ENCODE results near the gene EXOC1.
"Not testable (repeated sequence)": the region's sequence is repeated elsewhere in the genome, so short reads cannot be mapped to it uniquely, and the experiment has no call there.

The EXOC1 gene, protein sequence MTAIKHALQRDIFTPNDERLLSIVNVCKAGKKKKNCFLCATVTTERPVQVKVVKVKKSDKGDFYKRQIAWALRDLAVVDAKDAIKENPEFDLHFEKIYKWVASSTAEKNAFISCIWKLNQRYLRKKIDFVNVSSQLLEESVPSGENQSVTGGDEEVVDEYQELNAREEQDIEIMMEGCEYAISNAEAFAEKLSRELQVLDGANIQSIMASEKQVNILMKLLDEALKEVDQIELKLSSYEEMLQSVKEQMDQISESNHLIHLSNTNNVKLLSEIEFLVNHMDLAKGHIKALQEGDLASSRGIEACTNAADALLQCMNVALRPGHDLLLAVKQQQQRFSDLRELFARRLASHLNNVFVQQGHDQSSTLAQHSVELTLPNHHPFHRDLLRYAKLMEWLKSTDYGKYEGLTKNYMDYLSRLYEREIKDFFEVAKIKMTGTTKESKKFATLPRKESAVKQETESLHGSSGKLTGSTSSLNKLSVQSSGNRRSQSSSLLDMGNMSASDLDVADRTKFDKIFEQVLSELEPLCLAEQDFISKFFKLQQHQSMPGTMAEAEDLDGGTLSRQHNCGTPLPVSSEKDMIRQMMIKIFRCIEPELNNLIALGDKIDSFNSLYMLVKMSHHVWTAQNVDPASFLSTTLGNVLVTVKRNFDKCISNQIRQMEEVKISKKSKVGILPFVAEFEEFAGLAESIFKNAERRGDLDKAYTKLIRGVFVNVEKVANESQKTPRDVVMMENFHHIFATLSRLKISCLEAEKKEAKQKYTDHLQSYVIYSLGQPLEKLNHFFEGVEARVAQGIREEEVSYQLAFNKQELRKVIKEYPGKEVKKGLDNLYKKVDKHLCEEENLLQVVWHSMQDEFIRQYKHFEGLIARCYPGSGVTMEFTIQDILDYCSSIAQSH

DNA sequence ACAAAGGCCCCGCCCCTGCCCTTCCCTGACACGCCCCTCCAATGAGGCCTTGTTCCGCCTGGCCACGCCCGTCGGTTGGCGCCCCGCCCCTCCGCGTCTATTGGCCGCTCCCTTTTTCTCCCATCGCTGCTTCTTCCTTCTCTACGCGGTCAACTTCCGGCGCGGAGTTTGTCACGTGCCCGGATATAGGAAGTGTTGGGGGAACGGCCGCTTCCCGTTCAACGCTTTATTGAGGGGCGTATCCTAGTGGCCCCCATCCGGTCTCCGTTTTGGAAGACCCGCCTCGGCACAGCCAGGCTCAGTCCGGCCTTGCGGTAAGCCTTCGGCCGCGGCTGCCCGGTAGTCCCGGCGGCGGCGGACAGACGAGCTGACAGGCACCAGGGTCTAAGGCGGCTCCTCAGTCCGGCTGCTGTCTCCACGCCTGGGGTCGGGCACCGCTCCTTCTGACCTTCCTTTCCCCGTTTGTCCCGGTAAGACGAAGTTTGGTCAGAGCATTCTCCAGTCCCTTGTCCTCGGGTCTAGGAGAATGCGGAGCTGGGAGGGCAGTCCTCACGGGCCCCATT is at the start of gene EXOC1:
TSS of gene EXOC1 (plus strand) at position 165 of the 563 bp plus-strand sequence. CDS start 4,676 bp downstream, outside the sequence.
- peak; percentile 95 to 99 for DNase-seq

DNA sequence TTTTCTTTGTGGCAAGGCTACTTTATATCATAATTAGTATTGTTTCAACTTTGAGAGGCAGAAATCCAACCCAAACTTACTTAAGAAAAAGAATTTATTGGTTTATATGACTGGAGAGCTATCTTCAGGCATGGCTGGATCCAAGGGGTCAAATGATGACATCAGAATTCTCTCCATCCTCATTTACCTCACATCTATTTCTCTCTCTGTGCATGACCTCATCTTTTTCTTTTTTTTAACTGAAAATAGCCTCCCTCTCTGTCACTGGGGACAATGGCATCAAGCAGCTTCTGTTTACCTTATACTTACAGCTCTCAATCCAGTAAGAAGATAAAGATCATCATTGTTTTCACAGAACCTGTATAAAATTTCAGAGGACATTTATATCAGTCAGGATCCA is 45.9 kb upstream of the EXOC1 start:
- DNase-seq, result no peak

DNA sequence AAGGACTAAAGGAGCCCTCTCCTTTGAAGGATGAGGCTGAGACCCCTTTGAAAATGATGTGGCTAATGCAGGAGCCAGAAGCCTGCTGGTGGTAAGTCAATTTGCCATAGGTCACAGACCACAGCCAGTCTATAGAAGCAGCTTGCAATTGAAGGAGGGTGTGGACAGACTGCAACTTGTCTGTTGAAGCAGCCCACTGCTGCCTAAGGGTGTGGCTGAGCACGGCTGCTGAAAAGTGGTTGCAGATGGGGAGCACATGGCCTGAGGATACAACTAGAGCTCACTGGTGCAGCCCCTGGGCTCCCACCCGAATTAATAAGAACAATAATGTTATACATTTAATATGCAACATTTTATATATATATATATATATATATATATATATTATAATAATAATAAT is 45.3 kb upstream of the EXOC1 start:
- no peak for DNase-seq

DNA sequence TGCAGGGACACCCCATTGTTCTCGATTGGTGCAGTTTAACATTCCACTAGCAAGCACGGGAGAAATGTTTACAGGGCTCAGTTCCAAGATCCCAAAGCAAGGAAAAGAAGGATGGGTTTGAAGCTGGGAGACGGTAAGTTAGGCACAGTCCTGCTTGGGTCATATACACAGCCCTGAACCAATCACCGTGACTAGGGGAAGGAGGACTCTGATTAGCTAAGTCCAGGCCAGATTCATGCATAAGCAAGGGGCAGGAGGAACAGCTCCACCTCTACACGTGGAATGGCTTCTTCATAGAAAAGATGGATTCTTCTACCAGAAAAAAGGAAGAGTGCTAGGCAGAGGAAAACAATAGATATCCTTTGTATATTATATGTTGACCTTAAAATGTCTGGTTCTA is 44.8 kb upstream of the EXOC1 start:
- no peak for DNase-seq

DNA sequence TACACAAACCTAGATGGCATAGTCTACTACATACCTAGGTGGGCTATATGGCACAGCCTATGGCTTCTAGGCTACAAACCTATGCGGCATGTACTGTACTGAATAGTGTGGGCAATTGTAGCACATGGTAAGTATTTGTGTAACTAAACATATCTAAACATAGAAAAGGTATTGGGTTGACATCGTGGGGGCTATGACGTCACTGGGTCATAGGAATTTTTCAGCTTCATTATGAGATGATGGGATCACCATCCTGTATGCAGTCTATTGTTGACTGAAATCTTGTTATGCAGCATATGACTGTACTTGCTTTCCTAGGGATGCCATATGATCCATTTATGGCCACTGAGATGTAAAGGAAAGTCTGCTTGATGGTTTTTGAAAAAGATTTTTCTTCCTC is 35.8 kb upstream of the EXOC1 start:
- no peak for DNase-seq

DNA sequence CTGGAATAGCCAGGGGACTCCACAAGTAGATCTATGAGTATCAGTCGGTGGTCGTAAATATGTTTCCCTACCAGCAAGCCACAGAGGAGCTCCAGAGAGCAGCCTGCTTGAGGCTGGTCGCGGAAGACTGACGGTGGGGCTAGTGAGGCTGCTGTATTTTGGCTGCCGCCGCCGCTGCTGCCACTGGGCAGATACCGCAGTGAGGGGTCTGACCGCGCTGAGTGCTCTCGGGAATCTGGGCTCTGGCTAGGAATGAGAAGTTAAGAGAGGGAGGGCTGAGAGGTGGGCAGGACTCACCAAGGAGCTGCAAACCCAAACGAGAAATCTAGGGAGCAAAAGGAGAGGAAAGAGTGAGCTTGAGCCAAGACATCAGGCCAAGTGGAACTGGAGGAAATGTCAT is 33.8 kb upstream of the EXOC1 start, which contains the start of gene EXOC1L:
TSS of gene EXOC1L (plus strand) at position 157 of the 400 bp plus-strand sequence. CDS start at position 394, 237 bp downstream.
- DNase-seq, result no peak

DNA sequence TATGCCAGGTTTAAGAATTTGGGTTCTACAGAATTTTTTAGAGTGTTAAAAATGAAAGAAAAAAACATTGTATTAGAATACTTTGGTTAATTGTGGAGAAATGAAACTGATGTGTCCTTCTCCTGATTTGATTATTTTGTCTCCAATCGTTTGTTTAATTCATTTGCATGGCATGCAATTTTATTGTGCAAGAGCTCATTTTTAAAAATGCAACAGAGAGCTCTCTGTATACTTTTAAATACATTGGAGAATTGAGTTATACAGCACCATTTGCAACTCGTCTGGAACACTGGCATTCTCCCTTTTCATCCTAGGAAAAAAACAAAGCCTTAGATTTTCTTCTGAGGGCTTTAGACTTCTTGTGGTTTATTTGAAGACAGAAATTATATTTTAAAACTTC is 33.2 kb upstream of the EXOC1 start:
- no peak for DNase-seq

DNA sequence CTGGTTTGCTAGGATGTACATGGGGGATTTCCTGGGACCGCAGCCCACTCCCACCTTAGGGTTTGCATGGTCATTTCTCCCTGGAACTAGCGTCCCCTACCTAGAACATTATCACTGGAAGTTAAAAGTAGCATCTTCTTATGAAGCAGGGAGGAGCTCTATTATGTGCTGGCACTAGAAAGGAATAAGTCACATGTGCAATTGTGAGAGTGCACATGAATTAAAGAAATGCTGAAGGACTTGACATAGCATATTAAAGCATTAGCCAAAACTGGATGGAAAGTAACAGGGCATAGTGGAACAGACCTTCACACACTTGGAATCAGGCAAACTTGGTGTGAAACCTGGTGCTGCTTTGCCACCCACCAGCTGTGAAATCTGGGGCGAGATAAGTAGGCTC is 31.1 kb upstream of the EXOC1 start:
- DNase-seq, result no peak

DNA sequence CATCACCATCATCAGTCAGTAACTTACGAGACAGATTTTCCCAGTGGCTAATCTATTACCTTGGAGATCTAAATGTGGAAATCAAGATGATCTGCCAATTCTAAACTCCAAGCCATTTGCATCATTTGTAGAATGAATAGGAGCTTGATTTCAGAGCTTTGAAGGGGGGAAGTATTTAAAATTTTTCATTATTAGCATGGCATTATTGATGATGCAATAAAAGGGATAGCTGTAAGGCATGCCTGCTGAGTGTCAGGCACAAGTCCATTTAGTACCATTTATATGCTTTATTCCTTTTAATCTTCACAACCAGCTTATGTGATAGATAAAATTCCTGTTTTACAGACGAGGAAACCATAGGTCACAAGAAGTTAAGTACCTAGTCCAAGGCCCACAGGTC is 28.6 kb upstream of the EXOC1 start:
- no peak for DNase-seq

DNA sequence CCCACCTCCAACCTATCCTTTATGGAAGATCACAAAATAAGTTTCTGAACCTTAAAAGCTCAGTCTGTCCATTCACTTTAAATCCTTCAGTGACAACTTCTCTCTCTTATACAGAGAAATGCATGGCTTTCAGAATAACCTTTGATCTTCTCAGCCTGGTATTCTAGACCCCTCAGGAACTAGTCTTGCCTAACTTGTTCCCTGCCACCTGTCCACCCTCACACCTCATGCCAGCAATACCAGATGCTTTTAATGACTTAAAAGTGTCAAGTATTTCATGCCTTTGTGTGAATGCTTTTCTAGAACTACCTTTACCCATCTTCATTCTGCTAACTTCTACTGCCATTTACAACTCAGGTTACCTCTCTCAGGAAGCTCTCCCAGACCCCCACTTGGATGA is 26.5 kb upstream of the EXOC1 start:
- no peak for DNase-seq

DNA sequence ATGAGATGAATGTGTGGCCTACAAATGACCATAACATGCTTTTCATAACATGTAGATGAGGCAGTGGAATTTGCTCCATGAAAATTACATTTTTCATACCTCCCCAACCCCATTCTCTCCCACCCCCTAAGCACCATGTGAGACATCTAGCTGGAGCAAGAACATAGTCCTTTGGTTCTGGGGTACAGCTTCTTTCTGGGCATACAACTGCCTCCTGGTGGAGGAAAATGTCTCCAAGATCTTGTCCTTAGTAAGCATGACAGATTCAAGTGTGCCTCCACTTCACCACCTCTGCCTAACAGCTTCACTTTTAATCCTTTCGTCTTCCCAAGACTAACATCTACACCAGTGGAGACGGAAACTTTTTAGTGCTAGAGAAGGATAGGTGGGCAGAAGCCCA is 25.9 kb upstream of the EXOC1 start:
- no peak for DNase-seq

DNA sequence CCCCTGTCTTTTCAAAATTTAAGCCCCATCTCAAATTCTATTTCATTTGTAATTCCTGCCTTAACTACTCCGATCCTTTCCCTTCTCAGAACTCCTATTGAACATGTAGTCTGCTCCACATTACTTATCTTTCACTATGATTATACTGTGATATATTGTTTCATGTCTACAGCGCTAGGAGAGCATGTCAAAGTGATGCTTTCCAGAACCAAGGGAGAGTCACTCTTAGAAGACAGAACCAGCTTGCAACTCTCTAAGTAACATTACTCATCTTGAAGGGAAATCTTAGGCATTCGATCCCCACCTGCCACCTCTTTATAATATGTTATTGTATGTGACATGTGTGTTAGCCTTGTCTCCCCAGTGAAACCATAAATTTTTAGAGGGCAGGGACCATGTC is 23.4 kb upstream of the EXOC1 start:
- DNase-seq, result no peak

DNA sequence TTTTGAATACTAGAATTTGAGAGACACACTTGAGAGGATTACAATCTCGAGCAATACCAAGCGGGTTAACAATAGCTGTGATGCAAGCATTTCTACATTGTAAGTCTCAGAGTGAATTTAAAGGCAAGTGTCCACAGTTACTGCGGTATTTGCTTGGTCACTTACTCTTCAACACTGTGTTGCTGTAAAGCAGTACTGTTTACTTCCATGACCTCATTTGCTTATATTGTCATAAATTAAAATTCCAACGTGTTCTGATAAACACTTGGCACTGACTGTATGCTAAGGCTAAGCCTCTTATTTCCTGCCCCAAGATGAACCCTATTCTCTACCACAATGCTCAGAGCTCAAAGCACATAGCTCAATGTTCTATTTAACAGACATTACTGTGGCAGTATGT is 22.7 kb upstream of the EXOC1 start:
- DNase-seq, result no peak

DNA sequence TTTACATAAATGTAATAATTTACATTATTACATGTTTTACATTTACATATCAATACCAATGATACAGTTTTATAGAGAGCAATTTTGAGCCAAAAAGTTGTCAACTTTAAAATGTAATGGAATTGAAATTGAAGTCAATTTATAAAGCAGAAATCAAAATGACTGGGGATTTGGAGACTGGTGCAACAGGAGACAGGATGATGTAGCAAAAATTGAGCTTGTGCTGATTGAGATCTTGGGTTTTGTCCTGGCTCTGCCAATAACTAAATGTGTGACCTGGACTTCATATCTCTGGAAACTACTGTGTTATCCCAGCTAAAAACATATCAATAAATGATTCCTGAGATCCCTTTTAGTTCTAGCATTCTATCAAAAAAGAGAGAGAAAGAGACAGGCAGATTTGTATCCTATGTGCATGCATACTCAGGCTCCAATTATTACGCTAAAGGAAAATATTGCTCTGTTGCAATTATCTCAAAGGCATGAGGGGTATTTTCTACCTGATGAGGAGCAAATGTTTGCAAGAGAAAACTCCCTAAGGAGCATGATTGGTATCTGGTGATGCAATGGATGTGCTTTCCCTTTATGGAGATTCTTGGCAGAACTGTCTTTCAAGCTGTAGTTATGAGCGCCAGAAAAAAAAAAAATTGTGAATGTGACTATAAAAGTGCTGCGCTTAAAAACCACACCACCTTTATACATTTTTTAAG is 19.2 kb upstream of the EXOC1 start:
- DNase-seq, result no peak

DNA sequence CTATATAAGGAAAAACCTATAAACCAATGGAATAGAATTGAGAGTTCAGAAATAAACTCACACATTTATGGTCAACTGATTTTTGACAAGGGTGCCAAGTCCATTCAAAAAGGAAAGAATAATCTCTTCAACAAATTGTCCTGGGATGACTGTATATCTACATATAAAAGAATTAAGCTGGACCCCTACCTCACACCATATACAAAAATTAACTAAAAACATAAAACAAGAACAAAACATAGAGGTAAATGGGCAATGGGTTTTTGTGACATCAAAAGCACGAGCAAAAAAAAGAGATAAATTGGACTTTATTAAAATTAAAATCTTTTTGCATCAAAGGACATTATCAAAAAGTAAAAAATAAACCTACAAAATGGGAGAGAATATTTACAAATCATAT is 15.5 kb upstream of the EXOC1 start:
- no peak for DNase-seq

DNA sequence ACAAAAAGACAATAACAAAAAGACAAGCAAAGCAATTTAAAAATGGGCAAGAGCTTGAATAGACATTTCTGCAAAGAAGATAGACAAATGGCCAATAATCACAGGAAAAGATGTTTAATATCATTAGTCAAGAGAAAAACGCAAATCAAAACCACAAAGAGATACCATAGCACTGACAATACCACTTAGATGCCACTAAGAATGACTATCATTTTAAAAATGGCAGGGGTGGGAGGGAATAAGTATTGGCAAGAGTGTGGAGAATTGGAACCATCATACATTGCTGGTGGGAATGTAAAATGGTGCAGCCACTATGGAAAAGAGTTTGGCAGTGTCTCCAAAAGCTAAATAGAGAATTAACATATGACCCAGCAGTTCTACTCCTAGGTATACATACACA is 15.1 kb upstream of the EXOC1 start:
- DNase-seq, result no peak

DNA sequence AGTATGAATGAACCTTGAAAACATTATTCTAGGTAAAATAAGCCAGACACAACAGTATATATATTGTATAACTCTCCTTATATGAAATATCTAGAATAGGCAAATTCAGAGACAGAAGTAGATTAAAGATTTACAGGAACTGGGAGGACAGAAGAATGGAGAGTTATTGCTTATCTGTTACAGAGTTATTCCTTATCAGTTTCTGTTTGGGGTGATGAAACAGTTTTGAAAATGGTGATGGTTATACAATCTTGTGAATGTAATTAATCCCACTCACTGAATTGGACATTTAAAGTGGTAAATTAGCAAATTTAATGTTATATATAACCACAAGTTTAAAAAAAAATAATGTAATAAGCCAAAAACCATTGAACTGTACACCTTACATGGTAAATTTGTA is 14.5 kb upstream of the EXOC1 start:
- DNase-seq, result no peak

DNA sequence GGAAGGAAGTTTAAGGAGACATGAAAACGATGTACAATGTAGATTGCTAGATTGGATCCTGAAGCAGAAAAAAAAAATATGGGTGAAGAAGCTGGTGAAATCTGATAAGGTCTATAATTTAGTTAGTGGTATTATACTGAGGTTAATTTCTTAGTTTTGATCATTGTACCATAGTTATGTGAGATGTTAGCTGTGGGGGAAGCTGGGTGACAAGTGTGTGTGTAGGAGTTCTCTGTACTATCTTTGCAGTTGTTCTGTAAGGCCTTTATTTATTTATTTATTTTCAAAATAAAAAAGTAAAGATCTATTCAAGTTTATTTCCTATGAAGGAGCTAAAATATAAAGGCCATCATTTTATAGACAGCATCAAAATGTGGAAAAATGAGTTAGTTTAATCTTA is 12.5 kb upstream of the EXOC1 start:
- DNase-seq, result no peak

DNA sequence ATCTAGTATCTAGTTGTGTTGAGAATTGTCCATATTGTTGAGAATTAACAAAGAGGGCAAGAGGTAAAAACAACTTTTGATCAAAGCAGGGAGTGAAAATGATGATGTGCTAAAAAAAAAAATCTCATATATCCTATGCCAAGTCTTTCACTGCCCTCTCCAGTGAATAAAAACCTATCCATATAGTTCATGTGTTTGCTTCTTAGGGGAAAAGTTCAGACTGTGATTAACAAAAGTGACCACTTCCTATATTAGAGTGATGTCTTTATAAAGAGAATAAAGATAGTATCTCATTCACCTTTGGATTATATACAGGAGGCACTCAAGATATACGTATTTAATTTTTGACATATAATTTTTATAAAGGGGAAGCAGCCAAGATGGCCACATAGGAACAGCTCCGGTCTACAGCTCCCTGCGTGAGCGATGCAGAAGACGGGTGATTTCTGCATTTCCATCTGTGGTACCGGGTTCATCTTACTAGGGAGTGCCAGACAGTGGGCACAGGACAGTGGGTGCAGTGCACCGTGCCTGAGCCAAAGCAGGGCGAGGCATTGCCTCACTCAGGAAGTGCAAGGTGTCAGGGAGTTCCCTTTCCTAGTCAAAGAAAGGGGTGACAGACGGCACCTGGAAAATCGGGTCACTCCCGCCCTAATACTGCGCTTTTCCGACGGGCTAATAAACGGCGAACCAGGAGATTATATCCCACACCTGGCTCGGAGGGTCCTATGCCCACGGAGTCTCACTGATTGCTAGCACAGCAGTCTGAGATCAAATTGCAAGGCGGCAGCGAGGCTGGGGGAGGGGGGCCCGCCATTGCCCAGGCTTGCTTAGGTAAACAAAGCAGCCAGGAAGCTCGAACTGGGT is 11.8 kb upstream of the EXOC1 start:
- not testable (repeated sequence) for DNase-seq

DNA sequence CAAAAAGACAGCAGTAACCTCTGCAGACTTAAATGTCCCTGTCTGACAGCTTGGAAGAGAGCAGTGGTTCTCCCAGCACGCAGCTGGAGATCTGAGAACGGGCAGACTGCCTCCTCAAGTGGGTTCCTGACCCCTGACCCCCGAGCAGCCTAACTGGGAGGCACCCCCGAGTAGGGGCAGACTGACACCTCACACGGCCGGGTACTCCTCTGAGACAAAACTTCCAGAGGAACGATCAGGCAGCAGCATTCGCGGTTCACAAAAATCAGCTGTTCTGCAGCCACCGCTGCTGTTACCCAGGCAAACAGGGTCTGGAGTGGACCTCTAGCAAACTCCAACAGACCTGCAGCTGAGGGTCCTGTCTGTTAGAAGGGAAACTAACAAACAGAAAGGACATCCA is 11.1 kb upstream of the EXOC1 start:
- DNase-seq, result not testable (repeated sequence)

DNA sequence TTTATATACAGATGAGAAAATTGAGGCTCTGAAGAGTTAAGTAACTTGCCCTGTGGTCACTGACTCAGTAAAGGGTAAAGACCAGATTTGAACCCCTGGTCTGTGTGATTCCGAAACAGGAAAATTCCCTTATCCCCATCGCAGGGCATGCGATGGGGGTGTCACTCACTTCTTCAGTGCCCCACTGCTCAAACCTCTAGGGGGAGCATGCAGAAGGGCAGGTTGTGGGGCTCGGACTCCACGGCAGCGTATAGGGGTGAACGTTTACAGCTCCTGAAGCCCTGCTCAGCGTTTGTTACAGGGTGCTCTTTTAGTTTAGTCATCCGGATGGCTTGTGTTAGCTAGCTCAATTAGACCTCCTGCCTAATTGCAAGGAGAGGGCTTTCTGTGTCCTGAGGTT is 3.7 kb upstream of the EXOC1 start:
- no peak for DNase-seq

DNA sequence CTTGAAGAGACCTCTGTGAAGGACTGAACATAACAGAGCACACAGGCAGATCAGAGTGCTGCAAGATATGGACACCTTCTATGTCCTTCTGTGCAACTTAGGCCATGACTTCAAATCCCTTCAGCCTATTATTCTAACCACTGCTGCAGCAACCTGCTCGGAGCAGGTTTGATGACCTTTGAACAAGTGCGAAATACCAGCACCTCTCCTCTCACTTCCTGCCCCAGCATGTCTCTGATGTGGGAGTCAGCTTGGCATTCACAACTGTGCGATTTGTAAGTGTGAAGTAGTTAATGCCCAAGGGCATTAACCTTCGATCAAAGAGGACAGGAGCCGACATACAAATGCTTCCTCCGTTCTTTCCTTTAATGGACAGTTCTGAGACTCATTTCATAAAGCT is 1.6 kb upstream of the EXOC1 start:
- DNase-seq, result no peak

All from inflammatory macrophage treated with lipopolysaccharide for 1 hour (primary cell).